Limb (tissue), 2 donors: ENCODE data around the gene GLDN.

ENCODE experiments used
- DNase-seq, 2 donors: peaks; one replicate each; pipeline ENCODE4 v3.0.0-alpha.2; 2016; ENCODE audit errors: extremely low spot score in 2 of 2

The GLDN gene

DNA sequence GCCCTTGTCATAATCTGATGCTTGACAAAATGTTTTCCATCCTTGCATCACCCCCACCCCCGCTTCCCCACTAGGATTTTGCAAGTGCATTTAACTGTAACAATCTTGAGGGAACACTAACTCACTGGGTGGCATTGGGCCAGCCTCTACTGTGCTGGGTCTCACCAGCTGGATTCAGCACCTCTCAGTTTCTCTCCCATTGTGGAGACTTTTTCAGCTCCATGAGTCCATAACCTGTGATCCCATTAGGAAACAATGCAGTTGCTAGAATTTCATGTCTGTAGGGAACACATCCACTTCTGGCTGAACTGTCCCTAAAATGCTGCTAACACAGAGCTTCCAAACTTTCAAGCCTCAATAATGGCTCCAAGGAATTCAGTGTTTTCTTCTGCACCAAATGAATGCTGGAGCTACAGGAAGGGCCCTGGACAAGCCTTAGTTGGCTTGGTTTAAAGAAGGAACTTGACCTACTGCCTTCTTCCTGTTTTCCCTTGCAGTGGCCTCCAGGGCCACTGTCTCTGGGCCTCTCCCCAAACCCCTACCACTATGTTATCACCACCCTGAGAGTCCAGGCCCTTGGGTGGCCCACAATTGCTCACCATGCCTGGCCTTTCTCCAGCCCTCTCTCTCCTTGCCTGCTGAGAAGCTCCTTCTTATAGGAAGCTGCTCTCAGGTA is 18.7 kb upstream of the GLDN start:
- DNase-seq, result no peak

DNA sequence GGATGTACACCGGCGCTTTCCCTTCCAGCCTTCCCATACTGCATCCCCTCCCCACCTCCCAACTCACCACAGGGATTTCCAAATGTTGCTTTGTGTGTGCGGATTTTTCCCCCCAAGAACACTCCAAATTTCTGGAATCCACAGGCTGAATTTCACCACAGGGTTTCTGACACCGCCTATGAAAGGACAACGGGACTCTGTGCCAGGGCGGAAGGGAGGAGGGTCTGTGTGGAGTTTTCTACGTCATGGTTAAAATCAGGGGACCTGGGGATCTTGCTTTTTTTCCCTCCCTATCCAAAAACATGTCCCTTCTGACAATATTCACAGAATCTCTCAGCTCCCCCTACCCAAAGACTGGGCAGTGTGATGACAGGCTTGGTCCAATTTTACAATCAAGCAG is 17.7 kb upstream of the GLDN start:
- DNase-seq, result no peak

DNA sequence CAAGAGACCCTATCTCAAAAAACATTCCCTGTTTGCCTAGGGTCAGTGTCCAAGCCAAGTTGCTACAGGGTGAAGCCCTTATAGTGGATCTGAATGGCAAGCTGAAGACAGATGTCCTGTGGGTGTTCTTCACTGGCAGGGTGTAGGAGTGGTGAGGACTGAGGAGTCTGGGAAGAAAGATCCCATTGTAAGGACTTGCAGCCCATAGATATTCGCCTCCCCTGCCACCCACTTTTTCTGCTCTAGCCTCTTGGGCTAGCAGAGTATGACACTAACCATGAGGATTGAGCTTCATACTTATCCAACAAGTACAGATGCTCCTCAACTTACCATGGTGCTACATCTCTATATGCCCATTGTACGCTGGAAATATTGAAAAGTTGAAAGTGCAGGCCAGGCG is 16.3 kb upstream of the GLDN start:
- DNase-seq, result no peak

DNA sequence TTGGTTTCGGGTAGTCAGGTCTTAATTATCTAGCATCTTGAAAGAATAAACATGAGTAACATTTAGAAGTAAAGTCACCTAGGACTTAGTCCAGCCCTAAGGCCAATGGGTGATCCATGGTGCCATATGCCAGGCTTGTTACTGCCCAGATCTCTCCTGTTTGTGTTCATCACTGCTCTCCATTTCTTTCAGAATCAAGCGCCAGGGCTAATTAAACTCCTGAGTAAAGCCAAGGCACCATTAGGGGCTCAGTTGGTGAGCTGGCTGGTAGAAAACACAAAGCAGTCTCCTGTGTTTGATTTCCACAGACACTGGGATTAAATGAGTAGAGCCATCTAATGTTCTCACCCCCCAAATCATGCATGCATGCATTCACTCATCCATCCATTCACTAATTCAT is 14.4 kb upstream of the GLDN start:
- no peak for DNase-seq

DNA sequence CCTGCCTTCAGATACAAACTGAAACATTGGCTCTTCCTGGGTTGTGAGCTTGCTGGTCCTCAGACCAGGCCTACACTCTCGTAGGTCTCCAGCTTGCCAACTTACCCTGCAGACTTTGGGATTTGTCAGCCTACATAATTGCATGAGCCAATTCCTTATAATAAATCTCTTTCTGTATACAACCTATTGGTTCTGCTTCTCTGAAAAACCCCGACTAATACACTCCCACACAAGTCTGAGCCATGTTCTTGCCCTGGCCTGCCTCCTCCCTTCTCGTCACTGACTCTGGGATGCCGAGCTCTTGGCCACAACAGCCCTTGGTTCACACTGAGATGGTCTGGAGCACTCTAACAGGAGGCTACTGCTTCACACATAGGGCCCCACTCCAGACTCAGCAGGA is 12.5 kb upstream of the GLDN start:
- no peak for DNase-seq

DNA sequence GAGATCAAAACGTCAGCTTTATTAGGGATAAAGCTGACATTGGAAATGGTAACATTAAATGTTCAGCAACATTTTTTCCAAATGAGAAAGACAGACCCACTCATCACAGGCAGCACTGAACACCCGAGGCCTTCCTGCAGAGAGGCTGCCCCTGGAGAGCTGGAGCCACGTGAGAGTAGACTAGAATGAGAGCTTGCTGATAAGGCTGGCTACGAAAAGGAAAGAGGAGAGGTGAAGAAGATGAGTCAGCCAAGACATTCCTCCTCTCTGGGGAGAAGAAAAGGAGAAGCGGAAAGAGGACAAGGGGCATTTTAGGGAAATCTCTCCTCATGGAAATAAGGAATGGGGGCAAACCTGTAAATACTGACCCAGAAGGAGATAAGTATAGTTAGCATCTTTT is 10.3 kb upstream of the GLDN start:
- DNase-seq, result no peak

DNA sequence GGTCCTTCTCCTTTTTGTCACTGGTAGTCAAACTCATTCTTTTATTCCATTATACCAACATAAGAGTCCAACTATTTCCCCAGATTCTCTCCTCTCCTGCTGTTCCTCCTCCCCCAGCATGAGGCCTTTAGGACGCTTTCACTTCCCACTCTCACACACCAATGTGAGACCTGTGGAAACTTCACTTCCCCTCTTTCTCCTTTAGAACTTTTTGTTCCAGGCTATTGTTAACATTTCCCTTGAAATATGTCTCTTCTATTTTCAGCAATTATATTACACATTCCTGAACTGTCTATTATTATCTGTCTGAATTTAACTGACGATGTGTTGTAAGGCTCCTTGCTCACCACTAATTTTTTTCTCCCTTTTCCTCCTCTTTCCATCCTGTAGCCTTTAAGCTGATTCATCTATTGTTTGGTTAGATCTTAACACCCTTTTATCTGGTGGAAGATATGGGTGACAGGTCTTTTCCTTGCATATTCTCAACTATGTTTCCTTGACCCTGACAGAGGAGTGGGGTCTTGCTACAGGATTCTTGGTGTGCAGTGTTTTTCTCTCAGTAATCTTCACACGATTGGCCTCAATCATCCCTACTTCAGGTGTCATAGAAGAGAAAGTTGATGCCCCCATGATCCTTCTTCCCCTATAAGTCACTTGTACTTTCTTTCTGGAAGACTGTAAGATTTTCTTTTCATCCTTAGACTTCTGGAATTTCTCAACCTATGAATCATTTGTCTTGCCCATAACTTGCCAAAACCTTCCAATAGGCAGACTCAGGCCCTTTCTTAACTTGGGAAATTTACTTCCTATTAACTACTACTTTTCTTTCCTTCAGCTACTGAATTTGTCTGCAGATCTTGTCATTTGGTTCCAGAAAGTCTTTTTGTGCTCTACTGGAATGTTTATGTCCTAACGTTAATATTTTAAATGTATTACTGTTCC is 9.0 kb upstream of the GLDN start:
- no peak for DNase-seq

DNA sequence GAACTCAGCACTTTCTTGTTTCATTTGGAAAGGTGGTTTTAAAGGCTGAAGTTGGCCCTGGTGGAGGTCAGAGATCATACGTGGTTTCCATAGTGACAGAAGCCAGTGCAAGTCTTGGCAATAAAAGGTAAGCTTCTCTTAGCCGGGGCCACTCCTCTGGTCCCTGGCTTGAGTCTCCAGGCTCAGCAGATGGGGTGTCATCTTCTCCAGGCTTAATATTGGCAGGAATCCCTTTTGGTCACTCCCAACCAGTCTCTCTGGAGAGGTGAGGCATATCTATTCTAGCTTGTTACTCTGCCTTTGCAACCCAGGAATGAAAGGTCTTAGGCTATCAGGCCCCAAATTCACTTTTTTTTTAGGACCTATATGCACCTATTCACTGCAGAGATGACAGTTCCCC is 7.9 kb upstream of the GLDN start:
- DNase-seq, result no peak

DNA sequence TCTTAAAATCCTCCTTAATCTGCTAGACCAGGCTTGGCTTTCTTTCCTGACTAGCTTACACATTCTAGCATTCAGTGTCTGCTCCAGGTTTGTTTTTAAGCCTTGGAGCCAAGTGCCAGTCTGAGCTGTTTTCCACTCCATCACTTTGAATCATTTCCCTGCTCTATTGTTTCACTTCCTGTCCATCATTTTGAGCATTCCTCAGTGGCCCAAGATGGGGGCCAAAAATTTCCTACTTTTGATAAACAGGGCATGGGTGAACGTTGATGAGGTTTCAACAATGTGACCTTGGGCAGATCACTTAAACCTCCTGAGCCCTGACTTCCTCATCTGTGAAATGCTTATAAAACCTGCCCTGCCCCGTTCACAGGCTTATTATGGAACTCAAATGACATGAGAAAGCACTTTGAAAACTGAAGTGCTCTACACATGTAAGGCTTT is 7.4 kb upstream of the GLDN start:
- no peak for DNase-seq

DNA sequence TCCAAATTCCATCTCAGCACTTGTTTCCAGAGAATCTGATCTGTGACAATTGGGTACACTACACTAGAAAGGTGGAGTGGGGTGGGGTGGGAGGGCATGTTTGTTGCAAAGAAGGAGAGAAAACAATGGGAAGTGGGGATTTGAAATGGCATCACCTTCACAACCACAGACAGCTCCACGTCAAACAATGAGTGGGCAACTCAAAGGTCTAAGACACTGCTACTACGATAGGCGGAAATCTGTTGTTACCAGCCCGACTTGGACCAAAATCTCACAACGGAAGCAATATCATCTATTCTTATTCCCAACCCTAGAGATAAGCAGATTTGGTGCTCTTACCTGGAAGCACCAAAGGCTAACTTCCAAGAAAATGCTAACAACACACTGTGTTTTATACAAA is 6.4 kb upstream of the GLDN start:
- DNase-seq, result no peak

DNA sequence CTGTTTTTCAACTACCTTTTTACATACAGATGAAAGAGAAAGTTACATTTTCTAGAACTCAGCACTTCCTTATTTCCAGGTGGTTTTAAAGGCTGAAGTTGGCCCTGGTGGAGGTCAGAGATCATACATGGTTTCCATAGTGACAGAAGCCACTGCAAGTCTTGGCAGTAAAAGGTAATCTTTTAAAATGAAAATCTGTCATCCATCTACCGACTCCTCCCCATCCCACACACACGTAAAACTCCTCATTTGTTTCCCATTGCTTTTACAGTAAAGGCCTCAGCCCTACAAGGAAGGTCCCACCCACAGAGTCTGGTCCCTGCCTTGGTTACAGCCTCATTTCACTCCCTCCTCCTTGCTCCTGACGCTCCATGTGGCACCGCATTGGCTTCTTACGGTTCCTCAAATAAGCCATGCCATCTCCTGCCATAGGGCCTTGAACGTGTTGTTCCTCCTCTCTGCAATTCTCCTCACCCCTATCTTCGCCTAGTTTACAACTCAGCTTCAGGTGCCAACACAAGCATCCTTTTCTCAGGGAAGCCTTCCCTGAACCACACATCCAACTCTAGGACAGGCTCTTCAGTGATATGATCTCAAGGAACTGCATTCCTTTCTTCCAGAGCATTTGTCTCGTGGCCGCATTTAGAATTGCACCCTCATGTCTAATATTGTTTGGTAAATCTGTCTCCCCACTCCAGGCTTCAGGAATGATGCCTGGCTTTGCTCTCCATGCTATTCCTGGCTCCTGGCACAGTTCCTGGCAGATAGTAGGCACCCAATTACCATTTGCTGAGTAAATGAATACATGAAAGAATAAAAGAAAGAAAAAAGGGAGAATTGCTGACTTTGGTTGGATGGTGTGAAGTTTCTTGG is 5.7 kb upstream of the GLDN start:
- DNase-seq, result no peak

DNA sequence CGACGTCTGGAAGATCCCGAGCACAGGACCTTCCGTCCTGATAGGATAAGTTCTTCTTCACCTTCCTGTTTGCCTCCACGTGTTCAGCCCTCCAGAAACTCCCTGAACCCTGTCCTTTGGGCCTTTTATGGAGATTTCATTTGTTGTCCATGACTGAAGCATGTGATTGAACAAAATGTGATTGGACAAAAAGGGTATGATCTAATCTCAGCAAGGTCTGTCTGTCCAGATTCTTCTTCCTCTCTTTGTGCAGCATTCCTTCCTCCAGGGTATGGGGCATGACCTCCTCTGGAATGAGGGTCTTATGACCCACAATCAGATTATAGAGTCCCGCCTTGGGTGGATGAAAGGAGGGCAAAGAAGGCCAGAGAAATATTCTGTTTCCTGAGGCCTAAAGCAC is 3.0 kb upstream of the GLDN start, which contains the start of gene CYP19A1:
Gene CYP19A1 (minus strand): TSS at position 101 of the 400 bp plus-strand sequence. CDS start 95,684 bp downstream, outside the sequence.
- DNase-seq, result no peak

DNA sequence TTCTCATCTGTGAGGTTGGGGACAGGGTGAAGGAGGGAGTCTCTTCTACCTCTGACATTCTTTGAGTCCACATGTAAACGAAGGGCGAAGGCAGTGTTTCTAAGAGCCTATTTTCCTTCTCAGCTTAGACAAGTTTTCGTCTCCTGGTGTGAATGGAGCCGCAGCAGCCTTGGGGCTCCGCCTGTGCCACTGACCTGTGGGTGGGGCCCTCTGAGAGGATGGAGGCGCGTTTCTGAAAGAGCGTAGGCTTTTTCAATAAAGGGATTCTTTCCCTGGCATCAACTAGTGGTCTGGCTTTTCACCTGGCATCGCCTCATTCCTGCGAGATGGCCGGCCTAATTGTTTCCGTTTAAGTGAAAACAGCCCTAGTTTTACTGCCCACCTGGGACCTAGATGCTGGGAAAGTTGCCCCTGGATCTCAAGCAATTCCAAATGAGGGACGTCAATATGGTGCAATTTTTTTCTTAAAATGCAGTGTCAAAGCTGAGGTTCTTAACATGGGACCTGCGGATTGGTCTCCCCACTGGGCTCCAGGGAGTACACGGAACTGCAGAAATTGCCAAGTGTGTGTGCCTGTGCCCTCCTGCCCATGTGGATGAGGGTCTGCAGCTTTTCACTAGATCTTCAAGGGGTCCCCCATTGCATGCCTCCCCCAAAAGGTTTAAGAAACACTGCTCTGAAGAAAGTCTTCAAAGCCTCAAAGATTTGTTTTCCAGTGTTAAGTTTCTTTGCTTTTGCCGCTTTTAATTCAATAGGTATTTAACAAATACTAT is 958 bp downstream of the GLDN start:
- no peak for DNase-seq

DNA sequence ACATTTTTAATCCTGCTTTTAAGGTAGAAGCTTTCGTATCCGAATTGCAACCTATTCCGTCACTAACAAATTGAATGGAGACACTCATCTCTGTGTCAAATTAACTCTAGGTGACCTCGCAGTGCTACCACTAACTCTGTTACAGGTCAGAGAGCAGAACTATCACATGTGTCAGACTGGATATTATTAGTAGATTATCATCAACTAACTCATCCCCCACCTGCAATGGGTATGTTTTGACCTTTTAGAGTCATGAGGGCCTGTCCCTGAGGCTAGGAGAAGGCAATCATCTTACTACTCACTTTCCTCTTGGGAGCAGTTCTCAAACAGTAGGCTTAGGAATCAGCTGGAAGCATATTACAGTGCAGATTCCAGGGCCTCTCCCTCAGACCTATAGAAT is 2.0 kb downstream of the GLDN start:
- DNase-seq, result no peak

DNA sequence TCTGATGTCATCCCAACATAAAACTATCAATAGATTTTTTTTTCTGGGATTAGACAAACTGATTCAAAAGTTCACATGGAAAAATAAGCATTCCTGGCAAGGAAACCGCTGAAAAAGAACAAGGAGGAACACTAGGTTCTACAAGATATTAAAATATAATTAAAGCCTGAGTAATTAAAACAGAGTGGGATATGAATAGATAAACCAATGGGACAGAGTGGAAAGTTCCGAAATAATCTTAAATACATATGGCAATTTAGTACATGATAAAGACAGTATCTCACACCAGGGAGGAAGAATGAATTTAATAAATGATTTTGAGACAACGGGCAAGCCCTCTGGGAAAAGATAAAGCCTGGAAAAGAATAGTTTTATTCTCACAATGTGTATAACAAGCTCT is 4.7 kb downstream of the GLDN start:
- DNase-seq, result no peak

DNA sequence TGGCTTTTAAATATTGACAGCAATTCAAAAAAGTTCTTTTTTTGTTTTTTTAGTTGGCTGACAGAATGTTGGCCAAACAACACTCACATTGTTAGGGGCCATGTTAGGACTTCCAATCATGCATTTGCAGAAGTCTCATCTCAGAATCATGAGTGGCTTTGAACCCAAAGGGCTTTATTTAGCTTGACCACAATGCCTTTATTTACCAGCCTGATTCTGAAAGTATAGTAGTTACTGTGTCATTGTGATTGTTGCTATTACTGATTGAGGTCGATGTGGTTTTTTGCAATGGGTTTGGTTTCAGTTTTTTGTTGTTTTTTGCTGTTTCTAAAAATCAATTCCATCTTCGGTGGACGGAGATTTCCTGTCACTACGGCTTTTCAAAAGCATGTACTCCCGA is 7.2 kb downstream of the GLDN start:
- DNase-seq, result no peak

DNA sequence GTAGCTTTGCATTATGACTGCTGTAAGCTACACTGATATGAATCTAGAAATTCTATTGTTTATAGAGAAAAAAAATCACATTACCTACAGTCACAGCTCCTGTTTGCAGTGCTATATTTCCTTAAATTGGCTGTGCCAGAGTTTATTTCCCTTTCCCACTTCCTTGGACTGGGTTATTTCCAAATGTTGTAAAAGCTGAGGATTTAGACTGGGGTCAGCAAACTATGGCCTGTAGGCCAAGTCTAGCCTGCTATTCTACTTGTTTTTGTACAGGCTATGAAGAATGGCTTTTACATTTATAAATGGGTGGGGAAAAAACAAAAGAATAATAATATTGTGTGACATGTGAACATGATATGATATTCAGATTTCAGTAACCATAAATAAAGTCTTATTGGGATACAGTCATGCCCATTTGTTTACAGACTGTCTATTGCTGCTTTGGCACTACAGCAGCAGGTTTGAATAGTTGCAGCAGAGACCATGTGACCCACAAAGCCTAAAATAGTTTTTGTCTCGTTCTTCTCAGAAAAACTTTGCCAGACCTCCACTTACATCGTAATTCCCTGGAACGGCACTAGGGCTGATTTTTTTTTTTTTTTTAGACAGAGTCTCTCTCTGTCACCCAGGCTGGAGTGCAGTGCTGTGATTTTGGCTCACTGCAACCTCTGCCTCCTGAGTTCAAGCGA is 7.8 kb downstream of the GLDN start:
- DNase-seq, result no peak

DNA sequence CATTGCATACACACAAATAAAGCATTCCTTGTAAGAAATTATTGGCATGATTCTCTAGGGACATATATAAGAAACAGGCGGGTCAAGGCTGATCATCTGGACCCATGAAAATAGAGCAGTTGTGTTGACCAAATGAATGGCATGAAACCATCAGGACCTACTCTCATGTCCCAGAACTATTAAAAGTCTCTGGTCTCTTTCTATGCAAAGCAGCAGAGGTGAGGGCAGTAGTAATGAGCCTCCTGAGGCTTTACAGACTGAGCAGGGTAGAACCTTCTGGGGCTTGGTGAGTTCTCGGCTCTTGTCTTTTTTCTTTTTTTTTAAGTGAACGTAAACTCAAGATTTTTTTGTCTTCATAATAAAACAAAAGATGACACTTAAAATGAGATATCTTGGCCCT is 9.3 kb downstream of the GLDN start:
- no peak for DNase-seq

DNA sequence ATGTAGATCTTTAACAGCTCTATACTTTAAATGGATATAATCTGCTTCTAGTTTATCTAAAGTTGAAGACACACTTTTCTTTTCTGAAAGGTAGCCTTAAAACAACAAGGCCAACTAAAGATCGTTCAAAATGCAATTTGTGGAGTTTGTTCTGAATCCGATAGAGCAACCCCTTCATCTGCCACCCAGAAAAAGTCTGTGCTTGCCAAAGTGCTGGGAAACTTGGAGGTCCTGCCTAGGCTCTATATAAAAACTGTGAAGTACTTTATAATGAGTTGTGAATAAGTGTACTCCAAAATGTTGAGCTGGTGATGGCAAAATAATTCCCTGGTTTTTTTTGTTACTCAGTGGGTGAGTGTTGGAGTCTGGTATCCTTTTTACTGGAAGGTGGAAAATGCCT is 12.5 kb downstream of the GLDN start:
- no peak for DNase-seq

DNA sequence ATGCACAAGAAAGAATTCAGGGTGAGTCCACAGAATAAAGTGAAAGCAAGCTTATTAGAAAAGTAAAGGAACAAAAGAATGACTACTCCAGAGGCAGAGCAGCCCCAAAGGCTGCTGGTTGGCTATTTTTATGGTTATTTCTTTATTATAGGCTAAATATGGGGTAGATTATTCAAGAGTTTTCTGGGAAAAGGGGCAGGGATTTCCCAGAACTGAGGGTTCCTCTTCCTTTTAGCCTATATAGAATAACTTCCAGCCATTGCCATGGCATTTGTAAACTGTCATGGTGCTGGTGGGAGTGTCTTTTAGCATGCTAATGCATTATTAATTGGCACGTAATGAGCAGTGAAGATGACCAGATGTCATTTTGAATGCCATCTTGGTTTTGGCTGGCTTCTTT is 13.6 kb downstream of the GLDN start:
- DNase-seq, result no peak

DNA sequence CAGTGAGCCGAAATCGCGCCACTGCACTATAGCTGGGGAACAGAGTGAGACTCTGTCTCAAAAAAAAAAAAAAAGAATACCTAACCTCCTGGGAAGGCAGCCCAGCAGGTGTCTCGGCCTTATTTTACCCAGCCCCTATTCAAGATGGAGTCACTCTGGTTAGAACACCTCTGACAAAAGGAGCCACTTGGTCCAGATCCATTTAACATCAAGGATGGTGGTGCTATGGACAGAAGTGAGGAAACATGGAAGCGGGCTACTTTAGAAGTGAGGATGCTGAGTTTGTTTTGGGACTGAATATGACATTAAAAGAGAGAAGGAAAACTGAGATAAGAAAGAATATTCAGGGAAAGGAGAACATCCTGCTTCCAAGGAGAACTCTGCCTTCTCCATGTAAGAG is 14.7 kb downstream of the GLDN start:
- no peak for DNase-seq
